ENCODE results near the gene GULP1. TPM values are rescaled to one million over a fixed set of nuclear protein-coding genes. Genes with fewer than 3 reads are reported as not detected.

GULP1 gene
- total and polyA plus RNA-seq, 10 of the 15 experiments (the other 5 are each of a cell fraction or from before 2014, with no cell fraction given) = 0.02 to 1.3 (median 0.15) TPM; not detected in 5

GRCh38 chr2:188607501-188607900 lies 315.8 kb downstream of the GULP1 start:
- Histone ChIP-seq H3K79me2 (ENCODE audit: control insufficient read depth, insufficient read depth, low read length) (no peaks in the 10 kb centered on the region), H3K27me3 (replicated peaks in 1 of 2; ENCODE audit: control insufficient read depth in 2 of 2, insufficient read depth in 2 of 2, low read length in 1 of 2) (no peaks in the 10 kb centered on the region), H3K9ac (ENCODE audit: control insufficient read depth, insufficient read depth, low read length) (no peak overlapping the region), H3K9me3 (replicated peaks; ENCODE audit: control insufficient read depth, insufficient read depth, low read length) (no peaks in the 10 kb centered on the region), H3K27ac (ENCODE audit: control insufficient read depth, insufficient read depth) (no peak overlapping the region), H4K20me1 (ENCODE audit: control insufficient read depth, insufficient read depth) (no peaks in the 10 kb centered on the region), H2AFZ (ENCODE audit: control insufficient read depth, low read depth, low read length) (no peak overlapping the region), H3K36me3 (ENCODE audit: control insufficient read depth in 2 of 2, insufficient read depth in 2 of 2, low read length in 1 of 2) (no peaks in the 10 kb centered on the region), H3K4me3 (no peak overlapping the region), H3K4me2 (ENCODE audit: control insufficient read depth, insufficient read depth) (no peak overlapping the region), H3K4me1 (ENCODE audit: control insufficient read depth, insufficient read depth, low read length) (no peaks in the 10 kb centered on the region)
- BruUV-seq (replicated peaks) = no TSS peak
- no peak for FAIRE-seq
- 17% methylated on average over 2 of the region's 2 CpGs for WGBS (ENCODE audit: insufficient coverage, insufficient replicate concordance, low lambda C conversion rate, missing lambda C conversion rate)
- DNase-seq (ENCODE audit: low read depth, low spot score) = no peak
- TF ChIP-seq NR2F1 (conservative IDR thresholded peaks at IDR 0.05) (no peak), CREB1 (IDR thresholded peaks at IDR 0.05; ENCODE audit: low read depth) (no peak), SREBF1 (IDR thresholded peaks at IDR 0.05; ENCODE audit: low read length) (no peak), HDAC2 (IDR thresholded peaks at IDR 0.05) (no peak), CBX5 (IDR thresholded peaks at IDR 0.05; ENCODE audit: low read depth) (no peak), BHLHE40 (IDR thresholded peaks at IDR 0.05; ENCODE audit: borderline replicate concordance in 1 of 2, low read depth in 2 of 2, low read length in 1 of 2) (no peak), STAT1 (conservative IDR thresholded peaks at IDR 0.05) (no peak), RBBP5 (conservative IDR thresholded peaks at IDR 0.05) (no peak), WRNIP1 (IDR thresholded peaks at IDR 0.05; ENCODE audit: borderline replicate concordance, low read depth, low read length) (no peak)
- ChIA-PET CTCF (interaction anchor here (1.0 kb wide), 1 partner anchor 10 kb away, joined by 3 read pairs; no protein-coding TSS in a partner anchor), SMC1A (ENCODE audit: uncharacterized antibody, unreplicated experiment) (no interaction called here), POLR2A (no interaction called here), RAD21 (ENCODE audit: unreplicated experiment) (interaction anchor here (0.9 kb wide), 1 partner anchor 83 kb away, joined by 3 read pairs; no protein-coding TSS in a partner anchor)
- intact Hi-C loops (cut with micrococcal nuclease; ENCODE audit: unreplicated experiment) = no loop called here
- no peak for ATAC-seq
- in situ Hi-C loops (cut with MboI) = no loop called here
